ENCODE measurements around the gene SBF2.

GRCh38 chr11:9875399-9875798 is 418.6 kb downstream of the SBF2 start:
- no peak for TF ChIP-seq POLR2AphosphoS5 (IDR thresholded peaks at IDR 0.05; ENCODE audit: low read depth, low read length)
- no peak for TF ChIP-seq TAF1 (IDR thresholded peaks at IDR 0.05; ENCODE audit: borderline replicate concordance, low read depth, low read length)
- no peak for TF ChIP-seq POLR2A (IDR thresholded peaks at IDR 0.05; ENCODE audit: low read depth, low read length)

Measured in GM12892 (cell line).